ENCODE results near the gene SMG6.
"Not testable (repeated sequence)": the region's sequence is repeated elsewhere in the genome, so short reads cannot be mapped to it uniquely, and the experiment has no call there.

SMG6 gene

DNA sequence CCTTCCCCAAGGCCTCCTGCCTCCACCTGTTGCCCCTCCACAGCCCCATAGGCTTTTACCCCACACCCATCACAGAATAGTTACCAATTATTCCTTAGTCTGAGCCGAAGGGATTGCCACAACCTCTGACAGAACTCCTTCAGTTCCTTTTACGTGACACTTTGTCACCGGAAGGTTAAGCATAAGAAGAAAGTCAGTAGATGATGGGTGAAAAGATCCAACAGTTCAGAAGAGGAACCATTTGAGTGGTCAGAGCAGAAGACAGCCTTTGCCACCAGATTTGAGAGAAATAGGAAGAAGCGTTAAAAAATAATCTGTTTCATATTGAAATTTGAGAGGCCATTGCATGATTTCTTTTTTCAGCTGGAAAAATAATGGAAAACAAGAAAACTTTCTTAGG is 1.3 kb upstream of the SMG6 start:
- DNase-seq (ENCODE audit: low read depth), result no peak

GRCh38 chr17:2302778-2303203 is 794 bp downstream of the SMG6 start:
- no peak for DNase-seq (ENCODE audit: low read depth)

DNA sequence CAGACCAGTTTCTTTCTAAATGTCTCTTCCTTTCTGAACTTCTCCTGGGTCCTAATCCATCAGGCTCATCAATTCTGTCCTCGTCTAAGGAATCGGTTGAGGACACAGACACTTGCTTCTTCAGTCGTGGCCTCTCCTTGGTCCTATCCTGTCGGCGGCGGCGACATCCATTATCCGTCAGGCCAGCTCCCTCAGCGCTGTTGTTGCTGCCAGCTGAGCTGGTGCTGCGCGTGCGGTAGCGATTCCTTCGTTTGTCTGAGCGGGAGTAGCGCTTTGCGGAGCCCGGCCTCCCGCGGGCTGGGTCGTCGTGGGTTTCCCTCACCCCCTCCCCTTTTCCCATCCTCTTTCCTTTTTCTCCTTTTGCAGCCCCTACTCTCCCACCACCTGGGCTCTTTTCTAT is 3.8 kb downstream of the SMG6 start:
- no peak for DNase-seq (ENCODE audit: low read depth)

DNA sequence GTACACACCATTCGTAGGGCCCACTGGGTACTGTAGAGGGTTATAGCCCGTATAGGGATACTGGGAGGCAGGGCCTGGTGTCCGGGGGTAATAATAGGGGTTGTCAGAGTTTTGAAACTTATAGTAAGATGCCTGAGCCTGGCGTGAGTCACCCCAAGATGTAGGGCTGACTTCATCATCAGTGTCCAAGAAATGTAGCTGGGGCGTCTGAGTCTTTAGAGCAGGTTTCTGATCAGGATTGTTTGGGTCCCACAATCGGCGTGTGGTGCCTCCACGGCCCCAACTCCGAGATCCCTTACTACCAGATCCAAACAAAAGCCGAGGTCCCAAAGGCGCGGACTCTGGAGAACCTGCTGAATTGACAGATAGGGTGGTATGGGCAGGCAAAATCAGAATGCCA is 4.4 kb downstream of the SMG6 start:
- no peak for DNase-seq (ENCODE audit: low read depth)

DNA sequence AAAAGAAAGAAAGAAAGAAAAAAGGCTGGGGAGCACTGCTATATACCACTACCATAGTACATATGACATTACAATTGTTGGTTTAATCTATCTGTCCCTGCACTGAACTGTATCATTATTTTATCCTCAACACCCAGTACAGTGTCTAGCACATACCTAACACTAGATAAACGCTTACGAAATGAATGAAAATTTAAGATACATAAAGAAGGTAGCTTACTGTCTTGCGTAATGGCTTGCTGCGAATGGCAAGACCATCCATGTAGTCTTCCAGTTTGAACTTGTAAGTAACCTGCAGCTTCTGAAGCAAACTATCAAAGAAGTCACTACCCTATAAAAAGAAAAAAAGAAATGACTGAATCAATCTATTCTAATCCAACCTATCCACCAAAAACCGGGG is 6.6 kb downstream of the SMG6 start:
- no peak for DNase-seq (ENCODE audit: low read depth)

GRCh38 chr17:2295575-2295974 is 8.0 kb downstream of the SMG6 start:
- no peak for DNase-seq (ENCODE audit: low read depth)

GRCh38 chr17:2292100-2292499 is 11.5 kb downstream of the SMG6 start:
- DNase-seq (ENCODE audit: low read depth), result no peak

DNA sequence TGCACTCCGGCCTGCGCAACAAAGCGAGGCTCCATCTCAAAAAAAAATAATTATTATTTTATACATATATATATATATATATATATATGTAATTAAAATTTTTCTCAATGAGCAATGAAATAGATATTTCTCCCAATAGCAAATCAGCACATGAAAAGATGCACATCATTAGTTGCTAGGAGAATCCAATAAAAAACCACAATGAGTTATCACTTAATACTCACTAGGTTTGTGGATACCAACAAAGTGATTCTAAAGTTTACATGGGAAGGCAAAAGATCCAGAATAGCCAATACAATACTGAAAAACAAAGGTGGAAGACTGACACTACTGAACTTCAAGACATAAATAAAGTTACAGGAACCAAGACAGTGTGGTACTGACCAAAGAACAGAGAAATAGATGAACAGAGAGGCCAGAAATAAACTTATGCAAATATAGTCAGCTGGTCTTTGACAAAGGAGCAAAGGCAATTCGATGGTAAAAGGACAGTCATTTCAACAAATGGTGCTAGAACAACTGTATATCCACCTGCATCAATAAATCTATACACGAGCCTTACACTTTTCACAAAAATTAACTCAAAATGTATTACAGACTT is 13.6 kb downstream of the SMG6 start:
- no peak for DNase-seq (ENCODE audit: low read depth)

DNA sequence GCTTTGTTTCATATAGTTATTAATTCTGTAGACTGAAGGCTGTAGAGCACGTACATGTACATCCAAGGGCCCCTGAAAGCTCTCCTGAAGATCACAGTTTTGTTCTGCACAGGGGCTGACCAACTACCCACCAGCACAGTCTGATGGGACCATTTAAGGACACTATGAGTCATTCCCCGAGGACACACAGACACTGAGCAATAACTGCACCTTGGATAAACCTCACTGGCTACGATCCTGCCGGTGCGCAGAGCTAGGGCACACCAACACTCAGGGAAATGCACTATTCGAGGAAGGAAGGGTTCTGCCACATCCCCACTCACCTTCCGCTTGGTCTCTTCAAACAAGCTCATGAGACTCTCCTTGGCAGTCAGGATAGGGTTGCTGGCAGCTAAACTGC is 20.3 kb downstream of the SMG6 start:
- no peak for DNase-seq (ENCODE audit: low read depth)

DNA sequence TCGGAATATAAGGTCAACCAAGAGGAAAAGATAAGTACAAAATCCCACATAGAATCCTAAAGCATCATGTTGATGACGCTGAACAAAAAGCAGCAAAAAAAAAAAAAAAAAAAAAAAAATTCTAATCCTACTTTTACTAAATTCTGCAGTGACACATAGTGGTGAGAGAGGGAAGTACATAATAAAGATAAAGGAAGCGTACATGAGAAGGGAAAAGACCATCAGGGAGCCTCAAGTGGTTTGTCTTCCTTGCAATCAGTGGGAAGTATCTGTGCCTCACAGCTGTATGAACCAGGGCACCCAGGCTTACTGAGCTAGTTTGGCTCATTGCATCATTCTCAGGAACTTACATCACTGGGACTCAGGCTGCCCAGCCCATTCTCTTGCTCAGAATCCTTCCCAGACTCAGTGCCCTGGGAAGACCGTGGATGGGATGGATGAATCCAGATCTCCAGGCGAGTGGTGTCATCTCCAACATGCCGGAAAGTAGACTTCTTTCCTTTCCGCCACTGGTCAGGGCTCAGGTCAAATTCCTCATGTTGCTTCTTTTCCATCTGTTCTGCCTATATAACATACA is 21.2 kb downstream of the SMG6 start:
- DNase-seq (ENCODE audit: low read depth), result no peak

GRCh38 chr17:2279707-2280106 is 23.9 kb downstream of the SMG6 start:
- DNase-seq (ENCODE audit: low read depth), result no peak

GRCh38 chr17:2277429-2278170 is 26.0 kb downstream of the SMG6 start:
- no peak for DNase-seq (ENCODE audit: low read depth)

GRCh38 chr17:2275722-2276121 is 27.9 kb downstream of the SMG6 start:
- DNase-seq (ENCODE audit: low read depth), result no peak

GRCh38 chr17:2274414-2274813 is 29.2 kb downstream of the SMG6 start:
- no peak for DNase-seq (ENCODE audit: low read depth)

GRCh38 chr17:2271985-2272702 is 31.4 kb downstream of the SMG6 start:
- no peak for DNase-seq (ENCODE audit: low read depth)

- no peak for DNase-seq (ENCODE audit: low read depth)
These were observed 36.2 kb downstream of the SMG6 start for GRCh38 chr17:2267354-2267753.

GRCh38 chr17:2266865-2267228 is 36.7 kb downstream of the SMG6 start:
- no peak for DNase-seq (ENCODE audit: low read depth)

GRCh38 chr17:2266045-2266864 is 37.3 kb downstream of the SMG6 start:
- DNase-seq (ENCODE audit: low read depth), result peak; percentile 75

DNA sequence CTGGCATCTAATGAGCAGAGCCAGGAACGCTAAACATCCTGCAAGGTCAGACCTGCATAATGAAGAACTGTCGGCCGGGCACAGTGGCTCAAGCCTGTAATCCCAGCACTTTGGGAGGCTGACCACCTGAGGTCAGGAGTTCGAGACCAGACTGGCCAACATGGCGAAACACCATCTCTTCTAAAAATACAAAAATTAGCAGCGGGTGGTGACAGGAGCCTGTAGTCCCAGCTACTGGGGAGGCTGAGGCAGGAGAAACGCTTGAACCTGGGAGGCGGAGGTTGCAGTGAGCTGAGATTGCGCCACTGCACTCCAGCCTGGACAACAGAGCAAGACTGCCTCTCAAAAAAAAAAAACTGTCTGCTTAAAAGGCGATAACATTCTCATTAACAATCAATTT is 38.4 kb downstream of the SMG6 start:
- not testable (repeated sequence) for DNase-seq (ENCODE audit: low read depth)

- DNase-seq (ENCODE audit: low read depth), result no peak
These were observed 39.3 kb downstream of the SMG6 start for GRCh38 chr17:2264067-2264860.

Data from T-helper 22 cell (primary cell).